BLaER1 treated with 17β-estradiol and CSF1 and Interleukin-3, amounts not matched to agents 10 nM and 100 nM (cell line): ENCODE data around the gene VPS37B.

ENCODE experiments used
- H3K27ac ChIP-seq, 11 experiments: shearing (Covaris generic); formaldehyde crosslinking; 2 replicates each; pipeline ENCODE4 v1.8.1; 2022
- H3K27me3 ChIP-seq, 11 experiments: shearing (Covaris generic); formaldehyde crosslinking; 2 replicates each; pipeline ENCODE4 v1.8.1; 2022
- H3K36me3 ChIP-seq, 11 experiments: shearing (Covaris generic); formaldehyde crosslinking; 2 replicates each; pipeline ENCODE4 v1.8.1; 2022
- H3K4me1 ChIP-seq, 10 experiments: shearing (Covaris generic); formaldehyde crosslinking; 2 replicates each; pipeline ENCODE4 v1.8.1; 2022
- H3K4me2 ChIP-seq, 11 experiments: shearing (Covaris generic); formaldehyde crosslinking; 2 replicates each; pipeline ENCODE4 v1.8.1; 2022
- H3K4me3 ChIP-seq, 10 experiments: shearing (Covaris generic); formaldehyde crosslinking; 2 replicates each; pipeline ENCODE4 v1.8.1; 2022
- H3K9ac ChIP-seq, 11 experiments: shearing (Covaris generic); formaldehyde crosslinking; 2 replicates each; pipeline ENCODE4 v1.8.1; 2022
- H3K9me3 ChIP-seq, 11 experiments: shearing (Covaris generic); formaldehyde crosslinking; replicated peaks in 1 of 11; 2 replicates each; pipeline ENCODE4 v1.8.1; 2022
- H4K20me1 ChIP-seq, 11 experiments: shearing (Covaris generic); formaldehyde crosslinking; 2 replicates each; pipeline ENCODE4 v1.8.1; 2022
- Cebpa-rat ChIP-seq, 11 experiments: shearing (Covaris generic); IDR thresholded peaks; 2 replicates each; pipeline ENCODE4 v1.8.1; 2022

VPS37B gene

DNA sequence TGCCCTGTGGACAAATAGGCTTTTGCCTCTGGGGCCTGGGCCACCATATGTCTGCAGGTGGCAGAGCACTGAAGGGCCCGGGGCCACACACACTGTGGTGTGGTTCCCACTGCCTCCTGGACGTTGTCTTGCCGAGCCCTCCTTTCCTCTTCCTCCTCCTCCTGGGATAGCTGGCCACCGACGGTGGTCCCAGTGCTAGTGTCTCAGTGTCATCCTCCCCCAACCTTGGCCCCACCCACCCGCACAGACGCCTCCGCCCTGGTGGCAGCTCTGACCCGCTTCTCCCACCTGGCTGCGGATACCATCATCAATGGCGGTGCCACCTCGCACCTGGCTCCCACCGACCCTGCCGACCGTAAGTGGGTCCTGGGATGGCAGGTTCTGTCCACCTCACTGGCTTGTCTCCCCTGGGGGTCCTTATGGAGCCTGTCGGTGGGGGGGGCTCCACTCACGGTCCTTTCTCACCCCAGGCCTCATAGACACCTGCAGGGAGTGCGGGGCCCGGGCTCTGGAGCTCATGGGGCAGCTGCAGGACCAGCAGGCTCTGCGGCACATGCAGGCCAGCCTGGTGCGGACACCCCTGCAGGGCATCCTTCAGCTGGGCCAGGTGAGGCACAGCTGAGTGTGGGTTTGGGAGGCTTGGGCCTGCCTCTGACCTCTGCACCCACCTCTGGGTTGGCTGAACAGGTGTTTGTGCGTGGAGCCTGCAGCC lies 37.2 kb downstream of the VPS37B start:
- Histone ChIP-seq H3K9ac (peak overlapping the region in 1 of 11 experiments; percentile 33; a peak in 1 of 22 replicates), H3K4me3 (no peak overlapping the region), H3K36me3 (peaks cover 0 to 61% (median 0%) of the 10 kb centered on the region in 11 experiments; a peak in 12 of 22 replicates), H4K20me1 (peaks cover 0 to 70% (median 53%) of the 10 kb centered on the region in 11 experiments; a peak in 19 of 22 replicates), H3K4me1 (peaks cover 31 to 72% (median 59%) of the 10 kb centered on the region in 10 experiments), H3K9me3 (no peaks in the 10 kb centered on the region), H3K4me2 (0 out of 22 replicates have a peak overlapping the region, but pooled peaks of 1 of the 11 experiments have one; percentile 70), H3K27me3 (peaks cover 0 to 22% (median 0%) of the 10 kb centered on the region in 11 experiments; a peak in 3 of 22 replicates), H3K27ac (no peak overlapping the region)
- TF ChIP-seq Cebpa-rat (IDR thresholded peaks at IDR 0.05): no peak

- H3K27me3 ChIP-seq: peaks cover 0 to 22% (median 0%) of the 10 kb centered on the region in 11 experiments; a peak in 3 of 22 replicates
- H3K9ac ChIP-seq: no peak overlapping the region
- peaks cover 0 to 64% (median 0%) of the 10 kb centered on the region in 11 experiments; a peak in 12 of 22 replicates for H3K36me3 ChIP-seq
- H3K4me1 ChIP-seq: peaks cover 31 to 68% (median 55%) of the 10 kb centered on the region in 10 experiments
- no peak overlapping the region for H3K4me3 ChIP-seq
- H3K4me2 ChIP-seq: no peak overlapping the region
- TF ChIP-seq Cebpa-rat (IDR thresholded peaks at IDR 0.05): no peak
- H3K9me3 ChIP-seq: no peaks in the 10 kb centered on the region
- peaks cover 0 to 68% (median 47%) of the 10 kb centered on the region in 11 experiments; a peak in 19 of 22 replicates for H4K20me1 ChIP-seq
- no peak overlapping the region for H3K27ac ChIP-seq
Observed at GRCh38 chr12:122858171-122858570, 37.8 kb downstream of the VPS37B start.

DNA sequence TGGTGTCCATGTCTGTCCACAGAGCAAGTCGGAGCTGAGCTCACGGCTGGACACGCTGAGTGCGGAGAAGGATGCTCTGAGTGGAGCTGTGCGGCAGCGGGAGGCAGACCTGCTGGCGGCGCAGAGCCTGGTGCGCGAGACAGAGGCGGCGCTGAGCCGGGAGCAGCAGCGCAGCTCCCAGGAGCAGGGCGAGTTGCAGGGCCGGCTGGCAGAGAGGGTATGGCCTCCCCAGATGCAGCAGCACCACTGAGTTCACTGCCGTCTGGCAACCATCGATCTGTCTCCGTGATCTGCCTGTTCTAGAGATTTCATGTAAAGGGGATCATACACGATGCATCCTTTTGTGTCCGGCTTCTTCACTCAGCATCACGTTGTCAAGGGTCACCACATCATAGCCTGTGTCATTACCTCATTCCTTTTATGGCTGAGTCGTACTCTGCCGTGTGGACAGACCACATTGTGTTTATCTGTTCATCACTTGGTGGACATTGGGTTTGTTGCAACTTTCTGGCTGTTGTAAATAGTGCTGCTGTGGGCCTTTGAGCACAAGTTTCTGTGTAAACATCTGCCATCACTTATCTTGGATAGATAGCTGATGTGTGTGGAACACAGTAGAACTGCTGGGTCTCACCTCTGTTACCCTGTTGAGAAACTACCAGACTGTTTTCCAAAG lies 38.8 kb downstream of the VPS37B start:
- no peak overlapping the region for H3K9ac ChIP-seq
- no peak overlapping the region for H3K27ac ChIP-seq
- peaks cover 27 to 65% (median 50%) of the 10 kb centered on the region in 10 experiments for H3K4me1 ChIP-seq

GRCh38 chr12:122855928-122856831 lies 39.7 kb downstream of the VPS37B start:
- Histone ChIP-seq H3K9ac (peak overlapping the region in 7 of 11 experiments; percentile 30 to 62 (median 35); a peak in 8 of 22 replicates), H3K27ac (peak overlapping the region in 2 of 11 experiments; percentile 9 to 23; a peak in 1 of 22 replicates), H3K4me1 (peaks cover 24 to 65% (median 50%) of the 10 kb centered on the region in 10 experiments), H3K36me3 (peaks cover 0 to 63% (median 0%) of the 10 kb centered on the region in 11 experiments; a peak in 12 of 22 replicates), H3K27me3 (peaks cover 0 to 21% (median 0%) of the 10 kb centered on the region in 11 experiments; a peak in 3 of 22 replicates), H4K20me1 (peaks cover 0 to 61% (median 30%) of the 10 kb centered on the region in 11 experiments; a peak in 16 of 22 replicates), H3K9me3 (no peaks in the 10 kb centered on the region), H3K4me3 (no peak overlapping the region), H3K4me2 (peak overlapping the region; percentile 51 to 90 (median 74))
- TF ChIP-seq Cebpa-rat (IDR thresholded peaks at IDR 0.05): no peak

More for the DNA sequence above, 38.8 kb downstream of the VPS37B start:
- Histone ChIP-seq H3K4me3 (no peak overlapping the region), H4K20me1 (peaks cover 0 to 63% (median 39%) of the 10 kb centered on the region in 11 experiments; a peak in 17 of 22 replicates), H3K36me3 (peaks cover 0 to 64% (median 0%) of the 10 kb centered on the region in 11 experiments; a peak in 12 of 22 replicates), H3K9me3 (no peaks in the 10 kb centered on the region), H3K4me2 (no peak overlapping the region), H3K27me3 (peaks cover 0 to 21% (median 0%) of the 10 kb centered on the region in 11 experiments; a peak in 3 of 22 replicates)
- no peak for TF ChIP-seq Cebpa-rat (IDR thresholded peaks at IDR 0.05)

GRCh38 chr12:122855071-122855829 lies 40.7 kb downstream of the VPS37B start:
- Histone ChIP-seq H4K20me1 (peaks cover 0 to 52% (median 21%) of the 10 kb centered on the region in 11 experiments; a peak in 14 of 22 replicates), H3K4me2 (peak overlapping the region in 10 of 11 experiments; percentile 56 to 90 (median 74); a peak in 20 of 22 replicates), H3K9me3 (no peaks in the 10 kb centered on the region), H3K4me3 (no peak overlapping the region), H3K9ac (peak overlapping the region in 5 of 11 experiments; percentile 15 to 62 (median 18); a peak in 2 of 22 replicates), H3K4me1 (peaks cover 16 to 61% (median 47%) of the 10 kb centered on the region in 10 experiments), H3K36me3 (peaks cover 0 to 68% (median 0%) of the 10 kb centered on the region in 11 experiments; a peak in 12 of 22 replicates), H3K27me3 (peaks cover 0 to 21% (median 0%) of the 10 kb centered on the region in 11 experiments; a peak in 3 of 22 replicates), H3K27ac (no peak overlapping the region)
- no peak for TF ChIP-seq Cebpa-rat (IDR thresholded peaks at IDR 0.05)

DNA sequence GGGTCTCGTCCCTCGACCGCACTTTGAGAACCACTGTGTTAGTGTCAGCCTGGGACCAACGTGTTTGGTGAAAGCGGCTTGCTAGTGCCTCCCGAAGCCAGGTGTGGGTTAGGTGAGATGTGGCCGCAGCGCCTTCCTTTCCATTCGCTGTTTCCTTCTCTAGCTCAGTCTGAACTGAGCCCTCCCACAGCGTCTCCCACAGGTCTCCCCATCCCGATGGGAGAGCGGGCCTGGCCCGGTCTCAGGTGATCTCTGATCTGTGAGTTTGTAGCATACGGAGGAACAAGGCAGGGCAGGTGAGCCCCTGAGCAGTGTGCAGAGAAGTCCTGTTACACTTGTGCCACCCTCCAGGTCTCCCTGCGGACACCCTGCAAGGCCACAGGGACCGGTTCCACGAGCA lies 41.4 kb downstream of the VPS37B start:
- Histone ChIP-seq H3K27me3 (peaks cover 0 to 21% (median 0%) of the 10 kb centered on the region in 11 experiments; a peak in 3 of 22 replicates), H3K4me2 (peak overlapping the region in 8 of 11 experiments; percentile 72 to 90 (median 76); a peak in 14 of 22 replicates), H3K4me3 (no peak overlapping the region), H3K27ac (no peak overlapping the region), H3K4me1 (peaks cover 16 to 54% (median 46%) of the 10 kb centered on the region in 10 experiments), H3K36me3 (peaks cover 0 to 67% (median 3%) of the 10 kb centered on the region in 11 experiments; a peak in 12 of 22 replicates), H3K9ac (0 out of 22 replicates have a peak overlapping the region, but pooled peaks of 2 of the 11 experiments have one; percentile 15 to 18), H4K20me1 (peaks cover 0 to 52% (median 17%) of the 10 kb centered on the region in 11 experiments; a peak in 12 of 22 replicates), H3K9me3 (no peaks in the 10 kb centered on the region)
- no peak for TF ChIP-seq Cebpa-rat (IDR thresholded peaks at IDR 0.05)

DNA sequence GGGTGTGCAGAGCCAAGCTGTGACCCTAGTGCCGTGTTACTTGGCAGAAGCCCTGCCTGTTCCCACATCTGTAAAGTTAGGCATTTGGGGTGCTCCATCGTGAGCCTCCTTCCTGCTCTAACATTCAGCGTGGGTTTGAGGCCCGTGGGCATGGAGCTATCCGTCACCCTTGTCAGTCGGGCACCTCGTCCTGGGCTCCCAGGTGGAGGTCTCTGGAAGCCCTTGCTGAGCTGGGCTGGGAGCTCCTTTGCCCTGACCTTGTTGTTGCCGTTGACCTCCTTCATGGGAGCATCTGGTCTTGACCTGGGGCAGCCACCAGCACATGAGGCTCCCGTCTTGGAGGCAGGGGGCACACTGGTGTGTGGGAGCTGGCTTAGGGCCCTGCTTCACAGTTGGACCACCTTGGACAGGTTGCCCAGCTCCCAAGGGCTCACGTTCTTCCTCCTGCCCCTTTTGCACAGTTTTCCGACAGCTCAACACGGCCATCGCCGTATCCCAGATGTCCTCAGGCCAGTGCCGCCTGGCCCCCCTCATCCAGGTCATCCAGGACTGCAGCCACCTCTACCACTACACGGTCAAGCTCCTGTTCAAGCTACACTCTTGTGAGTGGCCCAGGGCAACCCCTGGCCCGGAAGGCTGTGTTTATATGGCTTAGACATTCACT lies 42.2 kb downstream of the VPS37B start:
- peaks cover 0 to 57% (median 17%) of the 10 kb centered on the region in 11 experiments; a peak in 12 of 22 replicates for H4K20me1 ChIP-seq
- H3K27me3 ChIP-seq: peaks cover 0 to 21% (median 0%) of the 10 kb centered on the region in 11 experiments; a peak in 3 of 22 replicates
- no peak overlapping the region for H3K9ac ChIP-seq
- H3K27ac ChIP-seq: no peak overlapping the region
- H3K4me2 ChIP-seq: no peak overlapping the region
- peaks cover 0 to 68% (median 11%) of the 10 kb centered on the region in 11 experiments; a peak in 12 of 22 replicates for H3K36me3 ChIP-seq
- no peaks in the 10 kb centered on the region for H3K9me3 ChIP-seq
- TF ChIP-seq Cebpa-rat (IDR thresholded peaks at IDR 0.05): no peak
- H3K4me3 ChIP-seq: no peak overlapping the region
- H3K4me1 ChIP-seq: peaks cover 16 to 51% (median 44%) of the 10 kb centered on the region in 10 experiments
